HG02938 (cell line): ENCODE results near the gene MRPL27.

Experiments
- ATAC-seq: cut with Tn5 transposase; IDR thresholded peaks from one replicate; pipeline ENCODE4 v1.9.1; 2021; ENCODE audit warnings: mild to moderate bottlenecking, moderate library complexity; ENCODE audit not compliant: unreplicated experiment

Gene MRPL27

DNA sequence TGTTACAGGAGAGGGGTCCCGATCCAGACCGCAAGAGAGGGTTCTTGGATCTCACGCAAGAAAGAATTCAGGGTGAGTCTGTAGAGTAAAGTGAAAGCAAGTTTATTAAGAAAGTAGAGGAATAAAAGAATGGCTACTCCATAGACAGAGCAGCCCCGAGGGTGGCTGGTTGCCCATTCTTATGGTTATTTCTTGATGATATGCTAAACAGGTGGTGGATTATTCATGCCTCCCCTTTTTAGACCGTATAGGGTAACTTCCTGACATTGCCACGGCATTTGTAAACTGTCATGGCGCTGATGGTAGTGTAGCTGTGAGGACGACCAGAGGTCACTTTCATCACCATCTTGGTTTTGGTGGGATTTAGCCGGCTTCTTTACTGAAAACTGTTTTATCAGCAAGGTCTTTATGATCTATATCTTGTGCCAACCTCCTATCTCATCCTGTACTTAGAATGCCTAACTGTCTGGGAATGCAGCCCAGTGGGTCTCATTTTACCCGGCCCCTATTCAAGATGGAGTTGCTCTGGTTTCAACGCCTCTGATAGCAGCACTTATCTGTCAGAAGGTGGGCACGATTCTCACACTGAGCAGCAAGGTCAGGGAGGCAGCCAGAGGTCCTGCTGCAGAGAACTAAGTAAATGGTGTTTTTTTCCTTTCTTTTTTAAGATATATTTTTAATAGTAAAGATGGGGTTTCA lies 53.5 kb downstream of the MRPL27 start:
- no peak for ATAC-seq

DNA sequence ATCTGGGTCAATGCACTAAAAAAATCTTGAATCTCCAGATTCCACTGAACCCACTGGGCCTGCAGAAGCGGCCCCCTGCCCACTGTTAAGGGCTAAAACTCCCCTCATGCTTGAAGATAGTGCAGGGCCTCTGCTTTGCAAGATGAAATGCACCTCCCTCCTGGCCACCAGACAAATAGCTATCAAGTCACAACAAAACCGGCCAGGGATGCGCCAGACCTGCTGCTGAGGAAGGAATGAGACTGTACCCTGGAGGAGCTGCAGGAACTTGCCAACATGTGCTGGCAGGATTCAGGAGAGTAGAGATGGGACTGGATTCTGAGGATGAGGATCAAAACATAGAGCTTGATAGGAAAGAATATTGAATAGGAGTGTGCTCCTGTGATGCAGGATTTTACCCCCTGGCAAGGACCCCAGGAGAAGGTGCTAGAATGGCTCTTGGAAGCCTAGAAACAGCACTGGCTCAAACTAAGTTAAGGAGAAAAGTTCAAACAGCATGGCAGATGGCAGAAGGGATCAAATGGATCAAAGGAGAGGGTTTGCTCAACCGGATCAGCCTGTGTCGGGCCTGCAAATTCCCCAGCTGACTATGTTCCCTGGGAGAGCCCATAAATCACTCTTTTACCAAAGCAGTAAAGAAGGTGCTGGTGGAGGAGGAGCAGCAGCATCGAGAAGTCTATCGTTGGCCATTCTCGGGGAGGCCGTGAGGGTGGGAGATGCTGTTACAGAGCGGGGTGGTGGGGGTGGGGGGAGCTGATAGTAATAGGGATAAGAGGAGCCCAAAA lies 54.3 kb downstream of the MRPL27 start:
- ATAC-seq, result no peak
